ENCODE results near the gene EPHB2. TPM values are rescaled to one million over a fixed set of nuclear protein-coding genes. Genes with fewer than 3 reads are reported as not detected.

Gene EPHB2
- total and polyA plus RNA-seq, 2 of the 8 experiments (the other 6 are each of a cell fraction or from before 2014, with no cell fraction given): 15.8 to 17.2 TPM

DNA sequence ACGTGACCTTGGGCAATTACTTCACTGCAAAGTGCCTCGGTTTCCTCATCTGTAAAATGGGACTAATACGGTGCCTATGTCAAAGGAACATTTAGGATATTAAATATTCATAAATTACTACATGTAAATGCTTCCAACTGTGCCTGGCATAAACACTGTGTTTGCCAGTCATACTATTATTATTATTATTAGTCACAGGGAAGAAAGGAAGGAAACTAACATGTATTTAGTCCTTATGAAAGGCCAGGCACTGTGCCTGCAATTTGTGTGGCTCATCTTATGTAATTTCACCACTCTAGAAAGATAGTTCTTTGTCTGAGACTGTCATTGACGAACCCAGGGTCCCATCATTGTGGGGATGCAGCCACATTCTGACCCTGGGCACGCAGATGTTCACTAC, 45.0 kb downstream of the EPHB2 start:
- Histone ChIP-seq H3K4me2 (ENCODE audit: insufficient read depth in 1 of 2, low read depth in 2 of 2, low read length in 2 of 2) (no peak overlapping the region), H3K79me2 (ENCODE audit: control insufficient read depth in 1 of 2, insufficient read depth in 2 of 2, low read length in 2 of 2) (no peaks in the 10 kb centered on the region), H4K20me1 (replicated peaks in 1 of 2; ENCODE audit: control insufficient read depth in 1 of 2, insufficient read depth in 2 of 2, low read length in 2 of 2) (no peaks in the 10 kb centered on the region)
- TF ChIP-seq SIRT6 (IDR thresholded peaks at IDR 0.05; ENCODE audit: low read length) (no peak), SUZ12 (IDR thresholded peaks at IDR 0.05; ENCODE audit: low read length) (no peak), KDM4A (IDR thresholded peaks at IDR 0.05; ENCODE audit: low read depth, low read length, severe bottlenecking) (no peak), SRF (IDR thresholded peaks at IDR 0.05; ENCODE audit: low read depth, low read length) (no peak), POLR2A (IDR thresholded peaks at IDR 0.05; ENCODE audit: control extremely low read depth in 1 of 2, low read depth in 2 of 2, low read length in 2 of 2) (no peak), EZH2 (IDR thresholded peaks at IDR 0.05; ENCODE audit: low read depth, low read length, severe bottlenecking) (no peak), BCL11A (IDR thresholded peaks at IDR 0.05; ENCODE audit: low read depth in 2 of 2, low read length in 2 of 2) (no peak), NANOG (IDR thresholded peaks at IDR 0.05; ENCODE audit: insufficient read depth, low read depth, low read length, poor library complexity, severe bottlenecking) (no peak), KDM5A (IDR thresholded peaks at IDR 0.05; ENCODE audit: low read length) (no peak), RAD21 (IDR thresholded peaks at IDR 0.05 in 1 of 2, conservative IDR thresholded peaks at IDR 0.05 in 1 of 2; ENCODE audit: low read depth in 2 of 2, low read length in 2 of 2) (no peak)
- TF ChIP-seq, protein P1, sequence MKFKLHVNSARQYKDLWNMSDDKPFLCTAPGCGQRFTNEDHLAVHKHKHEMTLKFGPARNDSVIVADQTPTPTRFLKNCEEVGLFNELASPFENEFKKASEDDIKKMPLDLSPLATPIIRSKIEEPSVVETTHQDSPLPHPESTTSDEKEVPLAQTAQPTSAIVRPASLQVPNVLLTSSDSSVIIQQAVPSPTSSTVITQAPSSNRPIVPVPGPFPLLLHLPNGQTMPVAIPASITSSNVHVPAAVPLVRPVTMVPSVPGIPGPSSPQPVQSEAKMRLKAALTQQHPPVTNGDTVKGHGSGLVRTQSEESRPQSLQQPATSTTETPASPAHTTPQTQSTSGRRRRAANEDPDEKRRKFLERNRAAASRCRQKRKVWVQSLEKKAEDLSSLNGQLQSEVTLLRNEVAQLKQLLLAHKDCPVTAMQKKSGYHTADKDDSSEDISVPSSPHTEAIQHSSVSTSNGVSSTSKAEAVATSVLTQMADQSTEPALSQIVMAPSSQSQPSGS (IDR thresholded peaks at IDR 0.05; ENCODE audit: low read length): no peak
- TF ChIP-seq, protein P2, sequence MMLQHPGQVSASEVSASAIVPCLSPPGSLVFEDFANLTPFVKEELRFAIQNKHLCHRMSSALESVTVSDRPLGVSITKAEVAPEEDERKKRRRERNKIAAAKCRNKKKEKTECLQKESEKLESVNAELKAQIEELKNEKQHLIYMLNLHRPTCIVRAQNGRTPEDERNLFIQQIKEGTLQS (IDR thresholded peaks at IDR 0.05; ENCODE audit: insufficient read depth, low read depth, low read length): no peak

More for the DNA sequence above, 45.0 kb downstream of the EPHB2 start:
- Histone ChIP-seq H4K91ac (replicated peaks; ENCODE audit: insufficient read length, low read length) (no peak overlapping the region), H2AFZ (ENCODE audit: low read length) (no peak overlapping the region), H3K23ac (ENCODE audit: insufficient read length) (no peak overlapping the region), H3K36me3 (ENCODE audit: control insufficient read depth in 2 of 4, insufficient read depth in 4 of 4, low read length in 3 of 4) (no peaks in the 10 kb centered on the region), H2AK5ac (ENCODE audit: low read depth, low read length) (no peak overlapping the region), H2BK15ac (ENCODE audit: low read length) (no peak overlapping the region), H4K8ac (ENCODE audit: extremely low read depth, insufficient read depth, low read length) (no peak overlapping the region), H3K27ac (ENCODE audit: low read depth, low read length) (no peak overlapping the region), H3K9me3 (ENCODE audit: insufficient read depth in 2 of 2, low read depth in 1 of 2, low read length in 1 of 2) (no peaks in the 10 kb centered on the region), H3K56ac (replicated peaks; ENCODE audit: insufficient read length, low read depth, low read length) (no peak overlapping the region), H2BK20ac (ENCODE audit: low read length) (no peak overlapping the region), H3K14ac (ENCODE audit: insufficient read length) (no peak overlapping the region), H4K5ac (ENCODE audit: insufficient read length, low read depth, low read length) (no peak overlapping the region), H3K4me1 (replicated peaks in 1 of 4; ENCODE audit: control insufficient read depth in 3 of 4, insufficient read depth in 4 of 4, low read length in 3 of 4) (peaks cover 0 to 5% (median 1%) of the 10 kb centered on the region in 4 experiments; a peak in 2 of 7 replicates), H2BK120ac (replicated peaks; ENCODE audit: low read depth, low read length) (no peak overlapping the region), H3K18ac (ENCODE audit: extremely low read depth, low read length) (no peak overlapping the region), H3K9ac (replicated peaks in 1 of 4; ENCODE audit: extremely low read depth in 1 of 4, low read depth in 3 of 4, low read length in 3 of 4) (no peak overlapping the region), H2BK12ac (ENCODE audit: low read depth, low read length) (no peak overlapping the region), H3K4ac (replicated peaks; ENCODE audit: insufficient read length, low read depth, low read length) (no peak overlapping the region), H3K79me1 (ENCODE audit: low read depth, low read length) (no peaks in the 10 kb centered on the region), H2BK5ac (ENCODE audit: low read depth, low read length) (no peak overlapping the region), H3K27me3 (replicated peaks in 1 of 4; ENCODE audit: control insufficient read depth in 3 of 4, extremely low read depth in 1 of 4, insufficient read depth in 3 of 4, low read length in 3 of 4) (no peaks in the 10 kb centered on the region), H3K4me3 (ENCODE audit: extremely low read depth in 1 of 4, insufficient read depth in 2 of 4, low read depth in 3 of 4, low read length in 4 of 4) (no peak overlapping the region), H3K23me2 (ENCODE audit: low read depth, low read length) (peaks cover 2% of the 10 kb centered on the region; the same call in 1 of the 2 replicates)
- ChIA-PET POLR2A (ENCODE audit: partially characterized antibody) (no interaction called here), CTCF (ENCODE audit: partially characterized antibody) (interaction anchor here (0.6 to 1.1 kb wide), 2 partner anchors 58 to 106 kb away, joined by 4 read pairs; no protein-coding TSS in a partner anchor)
- WGBS, 2 experiments (ENCODE audit: extremely low coverage in 1 of 2, insufficient coverage in 1 of 2, insufficient read length in 1 of 2, insufficient replicate concordance in 2 of 2, low coverage in 1 of 2, low lambda C conversion rate in 2 of 2, missing lambda C conversion rate in 1 of 2): 73% methylated on average over 5 of the region's 5 CpGs; no CpG with 5 or more reads in 1 of the 2 experiments
- DNase-seq (ENCODE audit: low read depth in 1 of 2, low spot score in 2 of 2) (no peak), FAIRE-seq (no peak)
